IMR-90 (cell line): ENCODE measurements around the gene SLC39A3. TPM values are rescaled to one million over a fixed set of nuclear protein-coding genes. Genes with fewer than 3 reads are reported as not detected.

Experiments
- ATAC-seq: fragments of 200-7000 bp; cut with Tn5 transposase; 2 replicates; pipeline ENCODE4 v1.9.1; 2020; ENCODE audit warnings: low read depth, mild to moderate bottlenecking, moderate library complexity
- BruUV-seq: library from RNA; stranded (reverse); fragments of 400-500 nt; replicated peaks from 2 replicates; lab custom pipeline; 2021; lab: Mats Ljungman, UMichigan
- CTCF ChIA-PET: fragments of 300-600 bp; formaldehyde crosslinking; extraction: SDS; loops from one replicate; lab custom pipeline; 2021; ENCODE audit warnings: antibody characterized with exemption; lab: Yijun Ruan, JAX
- POLR2A ChIA-PET: fragments of 300-600 bp; sonication (Branson Sonifier 250); formaldehyde crosslinking; loops from one replicate; lab custom pipeline; 2022; ENCODE audit warnings: antibody characterized with exemption; ENCODE audit not compliant: unreplicated experiment; lab: Charles Lee
- DNase-seq: peaks from one replicate; pipeline ENCODE4 v3.0.0; 2013
- H2AFZ ChIP-seq: replicated peaks from 2 replicates; pipeline ENCODE3; 2013; ENCODE audit warnings: low read length, mild to moderate bottlenecking; ENCODE audit not compliant: poor library complexity
- H2AK5ac ChIP-seq: 2 replicates; pipeline ENCODE4 v1.6.1; 2013; ENCODE audit warnings: low read depth, low read length, inconsistent platforms
- H2AK9ac ChIP-seq: replicated peaks from 2 replicates; pipeline ENCODE3; 2013; ENCODE audit warnings: mild to moderate bottlenecking, low read depth, low read length, moderate library complexity; ENCODE audit not compliant: poor library complexity
- H2BK120ac ChIP-seq: 2 replicates; pipeline ENCODE4 v1.6.1; 2013; ENCODE audit warnings: low read depth, low read length, inconsistent platforms
- H2BK15ac ChIP-seq: 3 replicates; pipeline ENCODE4 v1.6.1; 2013; ENCODE audit warnings: low read depth, low read length, inconsistent platforms
- H2BK20ac ChIP-seq: 2 replicates; pipeline ENCODE4 v1.6.1; 2013; ENCODE audit warnings: low read depth, mild to moderate bottlenecking, inconsistent platforms, low read length, moderate library complexity
- H2BK5ac ChIP-seq: 2 replicates; pipeline ENCODE4 v1.6.1; 2013; ENCODE audit warnings: mild to moderate bottlenecking, low read depth, low read length, inconsistent platforms; ENCODE audit not compliant: poor library complexity, severe bottlenecking
- H3K14ac ChIP-seq: replicated peaks from 2 replicates; pipeline ENCODE4 v1.6.1; 2013; ENCODE audit warnings: low read depth, low read length, inconsistent platforms
- H3K18ac ChIP-seq: 2 replicates; pipeline ENCODE4 v1.6.1; 2013; ENCODE audit warnings: low read depth, low read length, control low read depth
- H3K23ac ChIP-seq: 2 replicates; pipeline ENCODE4 v1.6.1; 2013; ENCODE audit warnings: low read depth, low read length, inconsistent platforms
- H3K27ac ChIP-seq: 2 replicates; pipeline ENCODE4 v1.5.1; 2013; ENCODE audit warnings: mild to moderate bottlenecking, control low read depth, low read length; ENCODE audit not compliant: insufficient read depth
- H3K27me3 ChIP-seq: 2 replicates; pipeline ENCODE4 v1.6.1; 2013; ENCODE audit warnings: low read length; ENCODE audit not compliant: control insufficient read depth, insufficient read depth
- H3K36me3 ChIP-seq: 2 replicates; pipeline ENCODE4 v1.6.1; 2013; ENCODE audit warnings: low read length, mixed read lengths; ENCODE audit not compliant: control insufficient read depth, insufficient read depth
- H3K4ac ChIP-seq: 2 replicates; pipeline ENCODE4 v1.6.1; 2013; ENCODE audit warnings: low read depth, low read length, inconsistent platforms
- H3K4me1 ChIP-seq: 2 replicates; pipeline ENCODE4 v1.6.1; 2013; ENCODE audit warnings: low read length, mixed read lengths; ENCODE audit not compliant: control insufficient read depth, insufficient read depth
- H3K4me2 ChIP-seq: 2 replicates; pipeline ENCODE4 v1.6.1; 2013; ENCODE audit warnings: low read depth, mild to moderate bottlenecking, control low read depth, low read length, moderate library complexity
- H3K4me3 ChIP-seq: 2 replicates; pipeline ENCODE4 v1.5.1; 2013; ENCODE audit warnings: low read depth, mild to moderate bottlenecking, control low read depth, low read length, moderate library complexity; ENCODE audit not compliant: insufficient read depth
- H3K56ac ChIP-seq: 2 replicates; pipeline ENCODE4 v1.6.1; 2013; ENCODE audit warnings: low read length, inconsistent platforms; ENCODE audit not compliant: insufficient read depth; ENCODE audit errors: extremely low read depth
- H3K79me1 ChIP-seq, 2 experiments: 2 replicates each; pipeline ENCODE4 v1.6.1; 2013; ENCODE audit warnings: low read length in 2 of 2, inconsistent platforms in 1 of 2, low read depth in 1 of 2
- H3K9ac ChIP-seq: 2 replicates; pipeline ENCODE4 v1.6.1; 2013; ENCODE audit warnings: low read depth, low read length, control low read depth
- H3K9me1 ChIP-seq: 2 replicates; pipeline ENCODE4 v1.6.1; 2013; ENCODE audit warnings: low read length, inconsistent platforms; ENCODE audit not compliant: insufficient read depth
- H3K9me3 ChIP-seq: 2 replicates; pipeline ENCODE4 v1.6.1; 2013; ENCODE audit warnings: low read length; ENCODE audit not compliant: control insufficient read depth, insufficient read depth
- H4K20me1 ChIP-seq: 2 replicates; pipeline ENCODE4 v1.6.1; 2013; ENCODE audit warnings: low read length, inconsistent platforms; ENCODE audit not compliant: insufficient read depth
- H4K5ac ChIP-seq: 2 replicates; pipeline ENCODE4 v1.6.1; 2013; ENCODE audit warnings: mild to moderate bottlenecking, low read depth, low read length, control low read depth
- H4K8ac ChIP-seq, 2 experiments: 2 replicates each; pipeline ENCODE4 v1.6.1; 2013; ENCODE audit warnings: low read depth in 2 of 2, low read length in 2 of 2, control low read depth in 1 of 2, inconsistent platforms in 1 of 2
- H4K91ac ChIP-seq: 2 replicates; pipeline ENCODE4 v1.6.1; 2013; ENCODE audit warnings: low read depth, low read length, inconsistent platforms; ENCODE audit not compliant: insufficient read depth
- BHLHE40 ChIP-seq: fragments of 150-350 bp; IDR thresholded peaks from 2 replicates; pipeline ENCODE4 v1.6.1; 2016; ENCODE audit warnings: mild to moderate bottlenecking, low read depth, low read length
- CEBPB ChIP-seq: IDR thresholded peaks from 2 replicates; pipeline ENCODE4 v1.6.1; 2012; ENCODE audit warnings: low read depth, low read length, improper control_type of control experiment
- CHD1 ChIP-seq: IDR thresholded peaks from 2 replicates; pipeline ENCODE4 v1.6.1; 2012; ENCODE audit warnings: low read depth, low read length, improper control_type of control experiment
- CTCF ChIP-seq: conservative IDR thresholded peaks from 2 replicates; pipeline ENCODE4 v1.5.1; 2012; ENCODE audit warnings: mild to moderate bottlenecking, low read depth, low read length, improper control_type of control experiment
- ELK1 ChIP-seq: fragments of 150-350 bp; IDR thresholded peaks from 2 replicates; pipeline ENCODE4 v1.6.1; 2016; ENCODE audit warnings: low read depth, mild to moderate bottlenecking, low read length, moderate library complexity, borderline replicate concordance
- MAZ ChIP-seq: IDR thresholded peaks from 2 replicates; pipeline ENCODE4 v1.6.1; 2012; ENCODE audit warnings: low read depth, mild to moderate bottlenecking, low read length, improper control_type of control experiment, moderate library complexity, borderline replicate concordance
- MXI1 ChIP-seq: IDR thresholded peaks from 2 replicates; pipeline ENCODE4 v1.6.1; 2012; ENCODE audit warnings: low read depth, mild to moderate bottlenecking, low read length, moderate library complexity, borderline replicate concordance
- NFE2L2 ChIP-seq: fragments of 150-350 bp; IDR thresholded peaks from 2 replicates; pipeline ENCODE4 v1.6.1; 2016; ENCODE audit warnings: low read depth, mild to moderate bottlenecking, low read length
- POLR2A ChIP-seq: IDR thresholded peaks from 2 replicates; pipeline ENCODE4 v1.6.1; 2012; ENCODE audit warnings: mild to moderate bottlenecking, low read depth, low read length
- RFX5 ChIP-seq: IDR thresholded peaks from 2 replicates; pipeline ENCODE4 v1.8.0; 2012; ENCODE audit warnings: low read depth, mild to moderate bottlenecking, low read length, moderate library complexity
- SMC3 ChIP-seq: fragments of 150-350 bp; IDR thresholded peaks from 2 replicates; pipeline ENCODE4 v1.6.1; 2016; ENCODE audit warnings: low read depth, mild to moderate bottlenecking, antibody characterized with exemption, low read length, moderate library complexity
- WGBS, 2 experiments: methylation state at CpG; one replicate each; pipeline versions ENCODE4 v1.1.5 to v1.1.7; 2013; ENCODE audit warnings: missing lambda C conversion rate in 2 of 2; ENCODE audit not compliant: insufficient read length in 1 of 2; ENCODE audit errors: extremely low coverage in 2 of 2; 5-methylcytosine and 5-hydroxymethylcytosine counted together
- dilution Hi-C: fragments of 300-500 bp; cut with HindIII; formaldehyde crosslinking; loops from one replicate; pipeline ENCODE4 v1.14.3; 2018; ENCODE audit warnings: low sequenced_read_pairs; ENCODE audit not compliant: unreplicated experiment
- in situ Hi-C: fragments of 300-500 bp; cut with MboI; formaldehyde crosslinking; loops from 3 replicates; pipeline ENCODE4 v1.14.3; 2019; ENCODE audit warnings: low sequenced_read_pairs, inconsistent platforms, mixed read lengths
- intact Hi-C: fragments of 100-400 bp; cut with micrococcal nuclease; formaldehyde crosslinking; loops from 2 replicates; pipeline ENCODE4 v1.10.0; 2022
- polyA plus RNA-seq, 3 experiments: library from polyadenylated mRNA; depleted of rRNA; stranded (reverse); fragments of >200 nt; gene quantifications; 2 replicates each; pipeline ENCODE4 v1.2.3, GENCODE V29; 2012; ENCODE audit warnings: low replicate concordance in 1 of 3
- total RNA-seq: library from RNA; depleted of rRNA; stranded (reverse); fragments of >200 nt; gene quantifications from 2 replicates; pipeline ENCODE4 v1.2.3, GENCODE V29; 2012

The SLC39A3 gene
- total and polyA plus RNA-seq, 2 of the 4 experiments (the other 2 are of a cell fraction): 12.4 to 38.2 TPM

GRCh38 chr19:2691951-2692350 is 47.9 kb downstream of the SLC39A3 start:
- H2BK15ac ChIP-seq: no peak overlapping the region
- no peaks in the 10 kb centered on the region for H3K9me1 ChIP-seq
- intact Hi-C loops (no loop called here), in situ Hi-C loops (no loop called here), dilution Hi-C loops (no loop called here)
- H3K4me2 ChIP-seq: no peak overlapping the region
- CTCF ChIA-PET: no interaction called here
- no peak overlapping the region for H3K9ac ChIP-seq
- no peak overlapping the region for H3K14ac ChIP-seq
- no peak overlapping the region for H3K4me3 ChIP-seq
- H3K18ac ChIP-seq: no peak overlapping the region
- no peaks in the 10 kb centered on the region for H3K36me3 ChIP-seq
- no peak overlapping the region for H3K56ac ChIP-seq
- DNase-seq: no peak
- no peaks in the 10 kb centered on the region for H3K9me3 ChIP-seq
- no peak for TF ChIP-seq ELK1
- TF ChIP-seq CEBPB: no peak
- TF ChIP-seq RFX5: no peak
- TF ChIP-seq CTCF: no peak
- no peak for TF ChIP-seq SMC3
- no peak for TF ChIP-seq BHLHE40
- no peak for TF ChIP-seq CHD1
- no peak for TF ChIP-seq NFE2L2
- TF ChIP-seq MXI1: no peak
- no peak for TF ChIP-seq MAZ
- no peak for TF ChIP-seq POLR2A
- POLR2A ChIA-PET: no interaction called here
- no peak overlapping the region for H4K91ac ChIP-seq
- H4K5ac ChIP-seq: no peak overlapping the region
- H2BK20ac ChIP-seq: no peak overlapping the region
- H2AK5ac ChIP-seq: no peak overlapping the region
- H3K27me3 ChIP-seq: peaks cover 19% of the 10 kb centered on the region
- no peaks in the 10 kb centered on the region for H3K79me1 ChIP-seq
- H3K27ac ChIP-seq: no peak overlapping the region
- BruUV-seq: no TSS peak
- no peak overlapping the region for H4K8ac ChIP-seq
- 62% methylated on average over 5 of the region's 9 CpGs; no CpG with 5 or more reads in 1 of the 2 experiments for WGBS, 2 experiments
- no peak overlapping the region for H2BK120ac ChIP-seq
- H3K23ac ChIP-seq: no peak overlapping the region
- ATAC-seq: no peak
- H4K20me1 ChIP-seq: no peaks in the 10 kb centered on the region; the same call in 1 of the 2 replicates
- H3K4me1 ChIP-seq: no peaks in the 10 kb centered on the region
- H2BK5ac ChIP-seq: no peak overlapping the region
- no peak overlapping the region for H2AFZ ChIP-seq
- H2AK9ac ChIP-seq: no peak overlapping the region
- no peak overlapping the region for H3K4ac ChIP-seq
